Umbilical cord (tissue), 2 donors: Measurements from ENCODE around the gene SEPTIN2. TPM values are rescaled to one million over a fixed set of nuclear protein-coding genes. Genes with fewer than 3 reads are reported as not detected.
A peak's percentile ranks its signal among the peaks of the same experiment; 100 is the strongest.
"Not testable (repeated sequence)": the region's sequence is repeated elsewhere in the genome, so short reads cannot be mapped to it uniquely, and the experiment has no call there.

Experiments used
- DNase-seq: peaks from one replicate; pipeline ENCODE4 v3.0.0-alpha.2; 2015; ENCODE audit warnings: low spot score
- total RNA-seq: library from RNA; depleted of rRNA; stranded (reverse); fragments of >200 nt; gene quantifications from one replicate; pipeline ENCODE4 v1.2.3, GENCODE V29; 2014; ENCODE audit warnings: low replicate concordance; ENCODE audit not compliant: insufficient read depth

The SEPTIN2 gene
- total RNA-seq, 1 donor from 2014 or later = 370 TPM

- no peak for DNase-seq
Measured at GRCh38 chr2:241313543-241314095, 2.1 kb upstream of the SEPTIN2 start.

GRCh38 chr2:241314226-241315092 is 1.3 kb upstream of the SEPTIN2 start:
- DNase-seq = no peak

GRCh38 chr2:241315093-241315878 is 439 bp upstream of the SEPTIN2 start, which contains the start of gene HDLBP:
TSS of gene HDLBP (minus strand) at chr2:241315672. CDS start at chr2:241266869, 48,803 bp downstream.
- DNase-seq = peak; percentile 100

GRCh38 chr2:241316825-241317224 is 1.1 kb downstream of the SEPTIN2 start:
- DNase-seq = no peak

GRCh38 chr2:241317391-241317790 is 1.7 kb downstream of the SEPTIN2 start:
- DNase-seq = no peak

- DNase-seq = not testable (repeated sequence)
Measured at GRCh38 chr2:241318830-241319229, 3.1 kb downstream of the SEPTIN2 start.

- no peak for DNase-seq
Measured at GRCh38 chr2:241320394-241320793, 4.7 kb downstream of the SEPTIN2 start.

- no peak for DNase-seq
Measured at GRCh38 chr2:241321033-241321432, 5.3 kb downstream of the SEPTIN2 start.

- DNase-seq = no peak
Measured at GRCh38 chr2:241321886-241322285, 6.2 kb downstream of the SEPTIN2 start.

GRCh38 chr2:241323778-241324177 is 8.1 kb downstream of the SEPTIN2 start:
- DNase-seq = no peak

- no peak for DNase-seq
Measured at GRCh38 chr2:241324775-241325174, 9.1 kb downstream of the SEPTIN2 start.

GRCh38 chr2:241325257-241325656 is 9.5 kb downstream of the SEPTIN2 start:
- DNase-seq = no peak

GRCh38 chr2:241329669-241330615 is 14.2 kb downstream of the SEPTIN2 start:
- DNase-seq = no peak

GRCh38 chr2:241330616-241330981 is 14.9 kb downstream of the SEPTIN2 start:
- no peak for DNase-seq

- DNase-seq = no peak
Measured at GRCh38 chr2:241334813-241335212, 19.1 kb downstream of the SEPTIN2 start.

- no peak for DNase-seq
Measured at GRCh38 chr2:241339839-241340630, 24.3 kb downstream of the SEPTIN2 start.

GRCh38 chr2:241340631-241341163 is 25.0 kb downstream of the SEPTIN2 start:
- no peak for DNase-seq

- no peak for DNase-seq
Measured at GRCh38 chr2:241344925-241345651, 29.4 kb downstream of the SEPTIN2 start.

GRCh38 chr2:241349941-241350340 is 34.2 kb downstream of the SEPTIN2 start:
- no peak for DNase-seq
